Central memory CD8-positive, alpha-beta T cell (primary cell): Measurements from ENCODE around the gene AP5Z1.

ENCODE experiments used
- ATAC-seq: fragments of 150-1000 bp; cut with Tn5 transposase; replicated peaks from 2 replicates; pipeline ENCODE4 v1.10.0; 2022; ENCODE audit warnings: mild to moderate bottlenecking, moderate FRiP score, moderate number of reproducible peaks; ENCODE audit not compliant: poor library complexity, severe bottlenecking; ENCODE audit errors: extremely low read depth
- DNase-seq, 2 donors: peaks; one replicate each; pipeline ENCODE4 v3.0.0; 2021; ENCODE audit warnings: low spot score in 2 of 2
- H3K27ac Mint-ChIP-seq: one replicate; pipeline ENCODE4 v1.8.0; 2022; ENCODE audit warnings: low read depth, mild to moderate bottlenecking, moderate library complexity, mixed read lengths
- H3K27me3 Mint-ChIP-seq: one replicate; pipeline ENCODE4 v1.8.0; 2022; ENCODE audit warnings: mixed read lengths
- H3K36me3 Mint-ChIP-seq: one replicate; pipeline ENCODE4 v1.8.0; 2022; ENCODE audit warnings: mild to moderate bottlenecking, moderate library complexity, mixed read lengths; ENCODE audit not compliant: insufficient read depth
- H3K4me1 Mint-ChIP-seq: one replicate; pipeline ENCODE4 v1.8.0; 2022; ENCODE audit warnings: mixed read lengths
- H3K4me3 Mint-ChIP-seq: one replicate; pipeline ENCODE4 v1.8.0; 2022; ENCODE audit warnings: mild to moderate bottlenecking, moderate library complexity, mixed read lengths
- H3K9me3 Mint-ChIP-seq: one replicate; pipeline ENCODE4 v1.8.0; 2022; ENCODE audit warnings: mixed read lengths

Gene AP5Z1

DNA sequence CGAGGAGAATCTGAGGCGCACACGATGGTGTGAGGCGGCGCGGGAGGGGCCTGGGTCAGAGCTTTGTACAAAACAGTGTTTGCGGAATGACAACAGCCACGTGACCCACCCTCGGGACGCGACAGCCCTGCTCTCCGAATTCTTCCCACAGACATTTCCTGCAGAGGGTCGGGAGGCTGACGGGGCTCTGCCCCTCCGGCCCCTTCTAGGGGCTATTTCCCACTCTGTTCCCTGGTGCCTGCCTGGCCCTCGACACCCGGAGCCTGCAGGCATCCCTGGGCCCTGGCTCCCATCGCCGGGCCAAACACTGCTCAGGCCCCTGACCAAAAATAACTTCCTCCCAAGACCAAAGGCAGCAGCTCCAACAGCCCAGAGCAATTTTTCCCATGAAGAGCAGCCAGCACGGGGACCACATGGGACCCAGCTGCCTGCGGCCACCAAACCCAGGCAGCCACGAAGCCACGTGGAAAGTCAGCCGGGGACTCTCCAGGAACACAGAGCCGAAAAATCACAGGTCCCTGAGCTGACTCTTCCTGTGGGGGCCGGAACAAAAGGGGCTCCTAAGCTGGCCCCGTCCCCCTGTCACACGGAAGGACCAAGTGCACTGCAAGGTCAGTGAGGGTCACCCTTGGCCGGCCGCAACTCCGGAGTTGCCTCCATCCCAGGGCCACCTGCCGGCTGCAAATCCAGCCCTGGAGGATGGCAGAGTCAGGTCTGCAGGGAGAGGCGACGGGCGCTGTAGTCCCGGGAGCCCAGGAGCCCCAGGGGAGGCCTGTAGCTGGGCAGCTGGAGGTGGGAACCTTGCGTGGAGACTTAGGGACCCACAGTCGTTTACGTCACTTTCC, 44.4 kb downstream of the AP5Z1 start:
- H3K4me1 Mint-ChIP-seq = no peaks in the 10 kb centered on the region
- H3K27me3 Mint-ChIP-seq = peaks cover 12% of the 10 kb centered on the region
- ATAC-seq (no peak), DNase-seq (no peak)
- H3K9me3 Mint-ChIP-seq = no peaks in the 10 kb centered on the region
- H3K36me3 Mint-ChIP-seq = no peaks in the 10 kb centered on the region
- H3K27ac Mint-ChIP-seq = no peak overlapping the region
- H3K4me3 Mint-ChIP-seq = no peak overlapping the region

GRCh38 chr7:4820405-4820966, 45.1 kb downstream of the AP5Z1 start:
- Mint-ChIP-seq H3K4me1 (no peaks in the 10 kb centered on the region), H3K27ac (no peak overlapping the region), H3K27me3 (peaks cover 18% of the 10 kb centered on the region), H3K4me3 (no peak overlapping the region), H3K36me3 (no peaks in the 10 kb centered on the region), H3K9me3 (no peaks in the 10 kb centered on the region)
- ATAC-seq (no peak), DNase-seq (no peak)

- no peaks in the 10 kb centered on the region for H3K36me3 Mint-ChIP-seq
- peaks cover 21% of the 10 kb centered on the region for H3K27me3 Mint-ChIP-seq
- no peak overlapping the region for H3K27ac Mint-ChIP-seq
- H3K9me3 Mint-ChIP-seq = no peaks in the 10 kb centered on the region
- no peaks in the 10 kb centered on the region for H3K4me1 Mint-ChIP-seq
- DNase-seq = no peak
- no peak overlapping the region for H3K4me3 Mint-ChIP-seq
- no peak for ATAC-seq
Observed at GRCh38 chr7:4820967-4821471, 45.6 kb downstream of the AP5Z1 start.

GRCh38 chr7:4822677-4823076, 47.3 kb downstream of the AP5Z1 start:
- Mint-ChIP-seq H3K9me3 (no peaks in the 10 kb centered on the region), H3K27me3 (peaks cover 21% of the 10 kb centered on the region), H3K4me1 (no peaks in the 10 kb centered on the region), H3K36me3 (no peaks in the 10 kb centered on the region), H3K27ac (no peak overlapping the region), H3K4me3 (no peak overlapping the region)
- no peak for ATAC-seq
- DNase-seq = no peak

DNA sequence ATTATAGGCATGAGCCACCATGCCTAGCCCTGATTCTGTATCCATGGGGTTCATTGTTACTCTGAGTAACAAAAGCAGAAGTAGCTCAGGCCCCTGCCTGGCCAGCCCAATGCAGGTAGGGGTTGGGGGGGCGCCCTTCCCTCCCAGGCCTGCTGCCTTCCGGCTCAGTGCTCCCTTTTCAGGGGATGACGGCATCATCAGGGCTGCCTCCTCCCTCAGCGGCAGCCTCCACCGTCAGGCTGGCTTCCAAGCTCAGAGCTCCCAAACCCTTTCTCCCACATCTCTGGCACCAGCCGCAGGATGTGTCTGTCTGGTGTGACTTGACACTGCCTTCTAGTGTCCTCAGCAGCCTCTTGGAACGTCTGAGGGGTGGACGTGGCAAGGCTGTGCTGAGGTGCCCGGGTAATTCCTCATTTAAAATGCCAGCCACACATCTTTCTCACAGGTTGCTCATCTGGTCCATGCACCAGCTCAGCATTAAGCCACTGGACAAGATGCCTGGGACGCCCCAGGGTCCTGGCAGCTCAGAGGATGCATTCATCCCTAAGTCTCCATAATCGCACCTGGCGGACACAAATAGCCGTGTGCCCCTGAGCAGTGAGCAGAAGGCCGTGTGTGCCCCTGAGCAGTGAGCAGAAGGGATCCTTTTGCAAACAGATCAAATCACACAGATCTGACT, 48.2 kb downstream of the AP5Z1 start:
- H3K27ac Mint-ChIP-seq = no peak overlapping the region
- H3K9me3 Mint-ChIP-seq = no peaks in the 10 kb centered on the region
- DNase-seq (no peak), ATAC-seq (no peak)
- H3K36me3 Mint-ChIP-seq = no peaks in the 10 kb centered on the region
- no peaks in the 10 kb centered on the region for H3K4me1 Mint-ChIP-seq
- H3K27me3 Mint-ChIP-seq = peaks cover 21% of the 10 kb centered on the region
- H3K4me3 Mint-ChIP-seq = no peak overlapping the region

- H3K27ac Mint-ChIP-seq = no peak overlapping the region
- H3K4me3 Mint-ChIP-seq = no peak overlapping the region
- ATAC-seq = no peak
- H3K9me3 Mint-ChIP-seq = no peaks in the 10 kb centered on the region
- no peaks in the 10 kb centered on the region for H3K36me3 Mint-ChIP-seq
- no peak for DNase-seq
- no peaks in the 10 kb centered on the region for H3K4me1 Mint-ChIP-seq
- peaks cover 21% of the 10 kb centered on the region for H3K27me3 Mint-ChIP-seq
Observed at GRCh38 chr7:4824120-4824775, 48.8 kb downstream of the AP5Z1 start.

DNA sequence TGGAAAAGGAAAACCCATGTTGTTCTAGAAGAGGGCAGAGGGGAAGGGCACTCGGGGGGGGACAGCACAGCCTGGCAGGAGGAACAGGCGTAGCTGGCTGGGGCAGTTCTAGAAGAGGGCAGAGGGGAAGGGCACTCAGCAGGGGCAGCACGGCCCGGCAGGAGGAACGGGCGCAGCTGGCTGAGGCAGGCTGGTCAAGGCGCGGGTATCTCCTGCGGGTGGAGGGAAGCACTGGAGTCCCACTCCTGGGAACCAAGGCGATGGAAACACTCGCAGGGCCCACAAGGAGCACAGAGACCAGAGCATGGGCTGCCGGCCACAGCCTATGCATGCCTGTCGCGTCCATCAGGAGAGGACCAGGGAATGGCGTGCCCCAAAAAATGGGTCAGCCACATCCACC, 49.7 kb downstream of the AP5Z1 start:
- H3K9me3 Mint-ChIP-seq = no peaks in the 10 kb centered on the region
- peaks cover 3% of the 10 kb centered on the region for H3K36me3 Mint-ChIP-seq
- DNase-seq (no peak), ATAC-seq (no peak)
- H3K27ac Mint-ChIP-seq = no peak overlapping the region
- H3K27me3 Mint-ChIP-seq = peaks cover 12% of the 10 kb centered on the region
- H3K4me1 Mint-ChIP-seq = no peaks in the 10 kb centered on the region
- no peak overlapping the region for H3K4me3 Mint-ChIP-seq

DNA sequence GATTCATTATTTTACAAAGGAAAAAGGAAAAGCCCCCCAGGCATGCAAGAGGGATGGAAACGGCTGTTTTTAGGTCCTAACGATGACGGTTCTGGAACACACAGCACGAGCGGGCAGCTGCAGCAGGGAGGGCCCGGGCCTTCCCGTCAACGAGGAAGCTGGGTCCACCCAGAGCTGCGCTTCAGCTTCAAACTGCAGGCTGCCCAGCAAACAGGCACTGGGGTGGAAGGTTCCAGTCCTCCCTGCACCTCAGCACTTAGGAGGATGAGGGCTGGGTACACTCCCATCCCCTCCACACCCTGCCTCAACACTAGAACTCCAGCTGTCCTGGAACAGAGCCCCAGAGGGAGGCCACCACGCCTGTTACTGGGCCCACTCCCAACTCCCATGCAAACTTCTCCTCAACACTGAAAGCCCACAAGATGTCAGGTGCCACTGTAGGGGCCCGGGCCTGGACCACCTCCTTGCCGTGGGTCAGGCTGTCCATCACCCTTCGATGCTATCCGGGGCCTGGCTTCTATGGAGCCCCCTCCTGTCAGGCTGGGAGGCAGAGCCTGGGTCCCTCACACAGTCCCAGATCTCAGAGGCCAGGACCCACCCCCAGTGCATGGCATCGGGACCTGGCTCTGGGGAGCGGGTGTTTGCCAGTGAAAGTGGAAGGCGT, 53.4 kb downstream of the AP5Z1 start:
- Mint-ChIP-seq H3K36me3 (peaks cover 5% of the 10 kb centered on the region), H3K4me3 (no peak overlapping the region), H3K4me1 (no peaks in the 10 kb centered on the region), H3K27ac (no peak overlapping the region), H3K9me3 (no peaks in the 10 kb centered on the region), H3K27me3 (peaks cover 12% of the 10 kb centered on the region)
- ATAC-seq (no peak), DNase-seq (no peak)

- DNase-seq (peak; percentile 23 to 32), ATAC-seq (peak; percentile 43)
- Mint-ChIP-seq H3K36me3 (peaks cover 5% of the 10 kb centered on the region), H3K4me1 (no peaks in the 10 kb centered on the region), H3K27ac (no peak overlapping the region), H3K9me3 (no peaks in the 10 kb centered on the region), H3K4me3 (no peak overlapping the region), H3K27me3 (peaks cover 7% of the 10 kb centered on the region)
Observed at GRCh38 chr7:4830176-4830575, 54.8 kb downstream of the AP5Z1 start.

DNA sequence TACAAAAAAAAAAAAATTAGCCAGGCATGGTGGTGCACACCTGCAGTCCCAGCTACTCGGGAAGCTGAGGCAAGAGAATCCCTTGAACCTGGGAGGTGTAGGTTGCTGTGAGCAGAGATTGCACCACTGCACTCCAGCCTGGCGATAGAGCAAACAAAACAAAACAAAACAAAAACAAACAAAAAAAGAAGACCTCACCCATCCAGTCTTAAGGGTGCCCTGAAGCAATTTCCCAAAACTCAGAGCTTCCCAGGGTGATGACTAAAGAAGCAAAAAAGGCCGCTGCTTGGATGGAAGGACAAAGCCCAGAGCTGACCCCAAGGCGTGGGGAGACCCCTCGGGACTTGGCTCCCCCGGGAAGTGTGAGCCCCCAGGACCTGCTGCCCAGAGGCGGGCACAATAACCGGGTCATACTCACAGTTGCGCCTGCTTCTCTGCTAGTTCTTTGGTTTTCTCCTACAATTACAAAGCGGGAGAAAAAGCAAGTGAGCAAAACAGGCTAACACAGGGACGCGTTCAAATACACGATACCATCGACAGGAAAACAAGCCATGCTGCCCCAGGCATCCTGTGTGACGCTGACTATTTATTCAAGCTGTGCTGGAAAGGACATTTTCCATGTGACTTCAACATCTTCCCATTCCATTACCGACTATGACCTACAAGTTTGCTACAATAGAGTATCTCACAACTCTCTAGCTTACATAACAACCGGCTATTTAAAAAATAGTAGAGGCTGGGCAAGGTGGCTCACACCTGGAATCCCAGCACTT, 56.5 kb downstream of the AP5Z1 start:
- ATAC-seq (no peak), DNase-seq (no peak)
- no peak overlapping the region for H3K27ac Mint-ChIP-seq
- peaks cover 5% of the 10 kb centered on the region for H3K36me3 Mint-ChIP-seq
- H3K9me3 Mint-ChIP-seq = no peaks in the 10 kb centered on the region
- no peaks in the 10 kb centered on the region for H3K4me1 Mint-ChIP-seq
- H3K27me3 Mint-ChIP-seq = no peaks in the 10 kb centered on the region
- H3K4me3 Mint-ChIP-seq = no peak overlapping the region

- H3K36me3 Mint-ChIP-seq = peaks cover 5% of the 10 kb centered on the region
- H3K4me1 Mint-ChIP-seq = no peaks in the 10 kb centered on the region
- no peak overlapping the region for H3K27ac Mint-ChIP-seq
- H3K9me3 Mint-ChIP-seq = no peaks in the 10 kb centered on the region
- no peak overlapping the region for H3K4me3 Mint-ChIP-seq
- DNase-seq (no peak), ATAC-seq (no peak)
- no peaks in the 10 kb centered on the region for H3K27me3 Mint-ChIP-seq
Observed at GRCh38 chr7:4832711-4833110, 57.3 kb downstream of the AP5Z1 start.
